HuH-7.5 (cell line): ENCODE data around the gene CNN3.
A peak's percentile ranks its signal among the peaks of the same experiment; 100 is the strongest.

Experiments
- DNase-seq: peaks from one replicate; pipeline ENCODE4 v3.0.0; 2011; ENCODE audit warnings: low spot score

CNN3 gene

GRCh38 chr1:94926915-94927404 is at the start of gene CNN3:
Gene CNN3, minus strand, starts transcription at chr1:94927110. Its CDS starts 216 bp downstream, at chr1:94926894.
- peak; percentile 82 for DNase-seq

DNA sequence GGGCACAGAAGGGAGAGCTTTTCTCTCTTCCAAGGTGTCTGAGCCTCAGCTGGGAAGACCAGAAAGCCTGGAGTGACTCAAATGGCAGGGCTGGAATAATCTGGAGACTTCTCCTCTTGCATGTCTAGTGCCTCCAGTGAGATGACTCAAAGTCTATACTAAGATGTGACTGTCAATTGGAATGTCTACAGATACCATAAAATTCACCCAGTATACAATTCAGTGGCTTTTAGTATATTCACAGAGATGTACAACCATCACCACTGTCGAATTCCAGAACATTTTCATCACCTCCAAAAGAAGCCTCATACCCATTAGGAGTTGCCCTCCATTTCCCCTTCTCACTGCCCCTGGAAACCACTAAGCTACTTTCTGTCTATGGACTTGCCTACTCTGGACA is 47.9 kb upstream of the CNN3 start:
- DNase-seq: no peak

DNA sequence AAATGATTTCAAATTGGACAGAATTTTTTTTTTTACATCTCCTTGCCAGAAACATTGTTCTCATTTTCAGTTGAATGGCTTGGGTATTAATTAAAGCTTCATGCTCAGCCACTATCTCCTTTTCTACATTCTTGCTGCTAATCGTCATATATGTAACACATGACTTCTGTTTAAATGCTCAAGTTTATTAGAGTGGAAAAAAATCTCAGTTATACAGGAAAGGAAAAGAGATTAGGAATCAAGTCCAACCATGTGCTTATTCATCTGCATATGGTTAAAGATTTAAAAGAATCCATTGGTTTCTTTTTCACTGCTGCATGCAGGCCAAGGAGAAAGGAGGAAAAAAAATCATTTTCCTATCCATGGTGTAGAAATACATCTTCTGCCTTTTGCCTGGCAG is 47.3 kb upstream of the CNN3 start:
- no peak for DNase-seq

DNA sequence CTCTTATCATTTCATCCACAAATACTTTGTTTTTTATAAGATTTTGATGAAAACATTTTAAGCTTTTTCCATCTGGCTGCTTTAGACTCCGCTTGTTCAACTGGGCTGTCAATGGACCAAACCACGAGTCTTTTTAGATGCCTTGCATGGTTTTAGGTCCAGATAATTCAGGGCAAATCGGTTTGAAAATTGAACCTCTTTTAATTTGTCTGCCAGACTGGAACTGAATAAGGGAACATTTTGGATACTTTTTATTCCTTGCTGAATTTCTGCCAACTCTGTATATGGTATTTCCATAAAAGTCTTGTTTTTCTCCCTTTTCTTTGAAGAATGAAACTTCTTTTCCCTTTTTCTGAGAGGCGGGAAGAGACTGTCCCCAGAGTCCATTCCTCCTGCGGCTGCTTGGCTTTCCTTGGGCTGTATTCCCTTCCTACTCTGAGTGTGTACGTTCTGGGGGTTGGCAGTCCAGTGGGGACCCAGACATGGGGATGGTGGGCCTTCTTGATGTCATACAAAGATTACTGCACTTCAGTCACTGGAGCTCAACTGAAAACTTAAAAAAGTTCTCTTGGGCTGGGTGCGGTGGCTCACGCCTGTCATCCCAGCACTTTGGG is 46.5 kb upstream of the CNN3 start:
- no peak for DNase-seq

DNA sequence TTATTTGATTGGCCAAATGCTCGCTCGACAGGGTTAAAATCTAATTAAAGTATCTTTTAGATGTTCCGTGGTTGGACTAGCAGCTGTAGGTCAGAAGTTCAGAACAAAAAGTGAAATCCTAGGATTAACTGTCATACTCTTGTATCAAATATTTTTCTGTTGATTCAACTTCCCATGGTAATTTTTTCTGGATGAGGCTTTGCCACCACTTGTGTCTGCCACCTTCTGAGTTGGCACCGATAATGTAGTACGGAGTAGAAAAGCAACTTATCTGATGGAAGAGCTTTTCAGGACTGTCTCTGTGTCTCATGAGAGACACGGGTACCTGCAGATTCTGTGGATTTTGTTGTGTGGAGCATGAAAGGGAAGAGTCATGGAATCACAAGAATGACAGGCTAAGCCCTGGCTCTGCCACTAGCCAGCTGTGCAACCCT is 44.6 kb upstream of the CNN3 start:
- no peak for DNase-seq

DNA sequence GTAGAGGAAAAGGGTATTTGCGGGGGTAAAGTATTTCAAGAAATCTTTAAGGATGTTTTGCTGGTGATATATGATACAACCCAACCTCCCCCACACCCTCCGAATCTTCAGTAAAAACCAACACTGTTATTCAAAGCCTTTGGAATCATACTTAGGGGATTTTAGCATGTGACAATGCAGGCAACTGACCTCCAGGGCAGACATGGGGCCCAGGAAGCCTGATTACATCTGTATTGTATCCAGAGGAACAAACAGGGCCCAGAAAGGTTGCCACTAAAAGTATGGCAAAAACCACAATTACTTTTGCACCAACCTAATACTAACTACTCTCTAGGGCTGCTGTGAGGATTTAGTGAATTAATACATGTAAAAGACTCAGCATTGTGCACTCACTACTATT is 43.9 kb upstream of the CNN3 start:
- no peak for DNase-seq

DNA sequence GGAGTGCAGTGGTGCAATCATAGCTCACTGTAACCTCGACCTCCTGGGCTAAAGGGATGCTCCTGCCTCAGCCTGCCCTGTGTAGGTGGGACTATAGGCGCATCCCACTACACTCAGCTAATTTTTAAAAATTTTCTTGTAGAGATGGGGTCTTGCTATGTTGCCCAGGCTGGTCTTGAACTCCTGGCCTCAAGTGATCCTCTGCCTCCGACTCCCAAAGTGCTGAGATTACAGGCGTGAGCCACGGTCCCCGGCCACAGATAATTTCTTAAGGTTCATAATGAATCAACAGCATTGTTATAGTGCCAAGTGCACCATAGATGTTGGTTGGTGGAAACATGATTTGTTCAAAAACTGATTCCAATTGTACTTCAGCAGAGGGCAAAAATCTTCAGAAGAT is 42.2 kb upstream of the CNN3 start:
- no peak for DNase-seq

DNA sequence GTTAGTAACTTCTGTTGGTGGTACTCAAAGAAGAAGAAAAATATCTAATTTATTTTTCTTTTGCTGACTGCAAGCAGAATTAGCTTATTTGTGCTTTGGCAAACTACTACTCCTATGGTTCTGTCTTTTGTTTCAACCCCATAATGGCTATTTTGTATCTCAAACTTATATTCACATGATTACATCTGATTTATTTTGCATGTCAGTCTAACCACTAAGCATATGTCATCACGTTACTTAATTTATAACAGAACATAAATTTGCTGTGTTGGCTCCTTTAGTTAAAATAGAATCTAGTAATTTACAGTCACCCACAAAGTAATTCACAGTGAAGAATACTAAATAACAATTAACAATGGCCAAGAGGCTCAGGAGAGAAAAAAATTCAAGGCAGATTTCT is 39.1 kb upstream of the CNN3 start:
- DNase-seq: no peak

GRCh38 chr1:94963864-94964263 is 37.0 kb upstream of the CNN3 start:
- DNase-seq: no peak

GRCh38 chr1:94962409-94963265 is 35.7 kb upstream of the CNN3 start:
- DNase-seq: peak; percentile 26

- no peak for DNase-seq
Measured at GRCh38 chr1:94961988-94962387, 35.1 kb upstream of the CNN3 start.

- DNase-seq: no peak
Measured at GRCh38 chr1:94961582-94961981, 34.7 kb upstream of the CNN3 start.

- DNase-seq: no peak
Measured at GRCh38 chr1:94958081-94958480, 31.2 kb upstream of the CNN3 start.

- no peak for DNase-seq
Measured at GRCh38 chr1:94955767-94956632, 29.1 kb upstream of the CNN3 start.

- no peak for DNase-seq
Measured at GRCh38 chr1:94954263-94955220, 27.6 kb upstream of the CNN3 start.

DNA sequence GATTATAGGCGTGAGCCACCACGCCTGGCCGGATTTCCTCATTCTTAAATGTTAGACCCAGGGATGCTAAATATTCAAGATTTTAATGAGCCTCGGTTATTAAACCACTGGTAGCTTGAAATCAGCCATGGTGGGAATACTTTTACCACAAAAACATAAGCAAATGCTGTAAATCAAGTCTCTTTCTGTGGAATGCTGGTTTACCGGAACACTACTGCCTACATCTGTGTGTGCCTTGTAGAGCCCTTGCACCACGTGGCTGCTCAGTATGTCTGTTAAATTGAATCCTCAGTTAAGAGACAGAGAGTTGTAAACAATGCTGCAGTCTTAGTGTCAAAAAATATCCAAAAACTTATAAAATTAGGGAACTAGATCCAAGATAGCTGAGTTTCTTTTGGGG is 26.8 kb upstream of the CNN3 start:
- no peak for DNase-seq

DNA sequence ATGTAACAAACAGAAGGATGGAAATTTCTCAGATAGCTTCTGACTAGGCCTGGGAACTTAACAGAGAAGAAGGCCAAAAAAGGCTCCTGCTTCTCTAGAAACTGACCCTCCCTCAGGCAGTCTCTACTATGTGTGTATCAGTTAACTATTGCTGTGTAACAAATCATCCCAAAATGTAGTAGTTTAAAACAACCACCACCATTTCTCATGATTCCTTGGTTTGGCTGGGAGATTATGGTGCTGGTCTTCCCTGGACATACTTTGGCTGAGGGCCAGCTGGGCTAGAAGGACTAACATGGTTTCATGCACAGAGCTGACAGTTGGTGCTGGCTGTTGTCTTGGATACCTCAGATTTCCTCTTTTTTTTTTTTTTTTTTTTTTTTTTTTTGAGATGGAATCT is 26.2 kb upstream of the CNN3 start:
- no peak for DNase-seq

DNA sequence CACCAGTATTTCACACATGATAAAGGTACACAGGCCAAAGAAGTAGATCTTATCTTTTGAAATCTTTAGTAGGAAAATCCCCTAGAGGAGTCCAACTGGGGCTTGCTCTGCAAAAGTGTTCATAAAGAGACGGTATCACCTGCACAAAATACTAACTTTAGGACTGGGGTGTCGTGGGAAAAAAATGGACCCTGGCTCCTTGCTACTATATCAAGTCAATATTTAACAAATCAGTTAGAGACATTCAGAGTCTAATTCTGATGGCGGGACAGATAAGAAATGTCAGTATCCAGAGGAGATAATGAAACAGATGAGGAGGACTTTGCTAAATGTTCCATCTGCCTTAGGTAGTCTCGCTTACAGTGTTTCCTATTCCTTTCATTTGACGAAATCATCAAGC is 25.6 kb upstream of the CNN3 start:
- no peak for DNase-seq

DNA sequence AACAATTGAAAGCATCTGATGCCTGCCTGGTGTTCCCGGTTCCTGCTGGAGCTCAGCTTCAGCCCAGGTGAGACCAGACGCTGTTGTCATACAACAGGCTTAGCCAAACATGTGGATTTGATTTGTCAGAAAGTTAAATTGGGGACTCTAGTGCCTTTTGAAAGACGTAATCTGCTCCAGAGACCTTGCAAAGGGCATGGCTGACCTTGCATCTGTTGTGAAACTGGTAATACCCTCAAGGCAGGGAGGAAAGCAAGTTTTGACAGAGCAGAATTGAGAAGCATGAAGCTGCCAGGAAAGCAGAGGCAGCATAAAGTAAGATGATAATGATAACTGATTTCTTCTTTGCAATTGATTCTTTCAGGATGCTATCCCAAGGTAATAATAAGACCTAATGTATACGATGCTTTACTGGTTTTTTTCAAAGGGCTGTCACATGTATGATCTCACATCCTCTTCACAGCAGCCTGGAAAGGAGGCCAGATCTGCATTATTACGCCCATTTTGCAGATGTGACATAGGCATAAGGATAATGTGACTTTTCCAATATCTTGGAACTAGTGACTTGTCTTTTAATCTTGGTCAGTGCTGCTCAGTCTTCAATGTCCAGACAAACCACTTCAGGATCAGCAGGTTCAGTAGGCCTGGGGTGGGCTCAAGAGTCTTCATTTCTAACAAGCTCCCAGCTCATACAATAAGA is 24.7 kb upstream of the CNN3 start:
- DNase-seq: no peak

- DNase-seq: no peak
Measured at GRCh38 chr1:94951046-94951445, 24.1 kb upstream of the CNN3 start.
